Stomach (tissue), 9 donors: Measurements from ENCODE around the gene MIA. TPM values are rescaled to one million over a fixed set of nuclear protein-coding genes. Genes with fewer than 3 reads are reported as not detected.
A peak's percentile ranks its signal among the peaks of the same experiment; 100 is the strongest.

Experiments
- DNase-seq, 2 donors: peaks; one replicate each; pipeline versions ENCODE4 v3.0.0 to v3.0.0-alpha.2; 2013 to 2019
- H3K27ac ChIP-seq, 5 donors: fragments of 200-600 bp in 4 of 5; sonication (generic) in 4 of 5; one replicate each; pipeline ENCODE4 v1.5.1; 2013 to 2019; ENCODE audit warnings: mild to moderate bottlenecking in 1 of 5, moderate library complexity in 1 of 5
- H3K27me3 ChIP-seq, 3 donors: fragments of 200-600 bp; sonication (generic); one replicate each; pipeline ENCODE4 v1.5.1; 2017 to 2019; ENCODE audit warnings: mixed run types in 1 of 3
- H3K36me3 ChIP-seq, 4 donors: fragments of 200-600 bp; sonication (generic); 1 replicate in 3 of 4; 2 replicates in 1 of 4; pipeline ENCODE4 v1.5.1; 2016 to 2019
- H3K4me1 ChIP-seq, 4 donors: fragments of 200-600 bp; sonication (generic); one replicate each; pipeline ENCODE4 v1.5.1; 2016 to 2019
- H3K4me3 ChIP-seq, 4 donors: fragments of 200-600 bp; sonication (generic) in 3 of 4; one replicate each; pipeline ENCODE4 v1.5.1; 2016 to 2019; ENCODE audit warnings: mild to moderate bottlenecking in 1 of 4
- H3K9me3 ChIP-seq, 4 donors: fragments of 200-600 bp; sonication (generic); one replicate each; pipeline ENCODE4 v1.5.1; 2016 to 2019
- CTCF ChIP-seq, 7 experiments: fragments of 450-650 bp in 4 of 7; fragments of 200-600 bp in 3 of 7; sonication (generic) in 3 of 7; IDR thresholded peaks; one replicate each; pipeline ENCODE4 v1.5.1; 2016 to 2019; ENCODE audit warnings: antibody characterized with exemption in 7 of 7, control low read depth in 2 of 7, mild to moderate bottlenecking in 1 of 7
- EP300 ChIP-seq: sonication (generic); formaldehyde crosslinking; IDR thresholded peaks from one replicate; pipeline ENCODE4 v1.6.1; 2017; ENCODE audit warnings: antibody characterized with exemption
- POLR2A ChIP-seq, 4 donors: fragments of 450-650 bp; IDR thresholded peaks; one replicate each; pipeline ENCODE4 v1.6.1; 2016; ENCODE audit warnings: antibody characterized with exemption in 4 of 4, control low read depth in 2 of 4, mild to moderate bottlenecking in 1 of 4, moderate library complexity in 1 of 4
- POLR2AphosphoS5 ChIP-seq, 3 donors: sonication (generic); formaldehyde crosslinking; IDR thresholded peaks; one replicate each; pipeline ENCODE4 v1.6.1; 2016; ENCODE audit warnings: antibody characterized with exemption in 3 of 3
- WGBS, 5 donors: extraction: QIAGEN DNeasy Blood & Tissue Kit in 3 of 5; methylation state at CpG; one replicate each; pipeline versions ENCODE4 v1.1.5 to v1.1.7; 2013 to 2018; 5-methylcytosine and 5-hydroxymethylcytosine counted together
- intact Hi-C: fragments of 100-400 bp; cut with DNase I; formaldehyde crosslinking; loops from one replicate; pipeline ENCODE4 v1.15.1; 2023; ENCODE audit warnings: low total_unique reads
- polyA plus RNA-seq, 3 donors: library from polyadenylated mRNA; stranded (reverse); fragments of 200-250 nt; gene quantifications; one replicate each; pipeline ENCODE4 v1.2.3, GENCODE V29; 2013
- total RNA-seq, 5 donors: library from RNA; depleted of rRNA; stranded (reverse); fragments of >200 nt; gene quantifications; one replicate each; pipeline versions ENCODE4 v1.1.0 to v1.2.3, GENCODE V29; 2014 to 2016
- donor health status: healthy with polysubstance abuse.
- donor health status: Bipolar disorder and iron deficiency.
- donor health status: healthy.

MIA gene
- total and polyA plus RNA-seq, 8 donors = 2.8 to 10.1 (median 5.5) TPM; not detected in 4

- H3K27ac ChIP-seq = peak overlapping the region in 3 of 5 donors; percentile 16 to 59 (median 24)
- H3K27me3 ChIP-seq = no peaks in the 10 kb centered on the region
- no peak overlapping the region for H3K4me3 ChIP-seq
- TF ChIP-seq EP300 (no peak), POLR2A (IDR thresholded peaks at IDR 0.05) (no peak), CTCF (IDR thresholded peaks at IDR 0.05) (no peak)
- intact Hi-C loops = no loop called here
- 56 to 65% (median 56%) methylated on average over 3 of the region's 3 CpGs for WGBS, 5 donors
- H3K9me3 ChIP-seq = no peaks in the 10 kb centered on the region
- H3K36me3 ChIP-seq = peaks cover 6 to 65% (median 58%) of the 10 kb centered on the region in 4 donors
- peak in 1 of 2 donors; percentile 4 for DNase-seq
- H3K4me1 ChIP-seq = peaks cover 0 to 6% (median 0%) of the 10 kb centered on the region in 4 donors
These were observed 16.7 kb downstream of the MIA start for GRCh38 chr19:40791996-40792395.

- WGBS, 5 donors = 91 to 95% (median 93%) methylated on average over 14 of the region's 14 CpGs
- Histone ChIP-seq H3K36me3 (peaks cover 11 to 32% (median 22%) of the 10 kb centered on the region in 4 donors), H3K27me3 (no peaks in the 10 kb centered on the region), H3K4me1 (peaks cover 31 to 37% (median 33%) of the 10 kb centered on the region in 4 donors), H3K4me3 (peak overlapping the region in 1 of 4 donors; percentile 96), H3K9me3 (no peaks in the 10 kb centered on the region), H3K27ac (peak overlapping the region; percentile 85 to 99 (median 97))
- DNase-seq = peak in 1 of 2 donors; percentile 9
- TF ChIP-seq EP300 (no peak), CTCF (IDR thresholded peaks at IDR 0.05) (no peak), POLR2A (IDR thresholded peaks at IDR 0.05) (no peak), POLR2AphosphoS5 (IDR thresholded peaks at IDR 0.05) (no peak)
- intact Hi-C loops = no loop called here
These were observed 22.0 kb downstream of the MIA start for GRCh38 chr19:40797166-40797962.

GRCh38 chr19:40797963-40798682, 22.8 kb downstream of the MIA start:
- Histone ChIP-seq H3K9me3 (no peaks in the 10 kb centered on the region), H3K27ac (peak overlapping the region; percentile 85 to 99 (median 97)), H3K4me3 (peak overlapping the region; percentile 40 to 98 (median 71)), H3K27me3 (no peaks in the 10 kb centered on the region), H3K36me3 (peaks cover 11 to 27% (median 16%) of the 10 kb centered on the region in 4 donors), H3K4me1 (peaks cover 38 to 44% (median 41%) of the 10 kb centered on the region in 4 donors)
- TF ChIP-seq EP300 (no peak), POLR2A (IDR thresholded peaks at IDR 0.05) (no peak), POLR2AphosphoS5 (IDR thresholded peaks at IDR 0.05) (peak in 2 of 3 donors; percentile 15), CTCF (IDR thresholded peaks at IDR 0.05) (peak in 5 of 7 experiments; percentile 7 to 48 (median 27))
- WGBS, 5 donors = 9 to 12% (median 10%) methylated on average over 23 to 28 of the region's 28 CpGs
- intact Hi-C loops = no loop called here
- DNase-seq = peak; percentile 67 to 89
